ENCODE results near the gene MOB3B. TPM values are rescaled to one million over a fixed set of nuclear protein-coding genes. Genes with fewer than 3 reads are reported as not detected.

Gene MOB3B
- total RNA-seq, 3 donors from 2014 or later = 12.8 to 19.3 (median 13.1) TPM

DNA sequence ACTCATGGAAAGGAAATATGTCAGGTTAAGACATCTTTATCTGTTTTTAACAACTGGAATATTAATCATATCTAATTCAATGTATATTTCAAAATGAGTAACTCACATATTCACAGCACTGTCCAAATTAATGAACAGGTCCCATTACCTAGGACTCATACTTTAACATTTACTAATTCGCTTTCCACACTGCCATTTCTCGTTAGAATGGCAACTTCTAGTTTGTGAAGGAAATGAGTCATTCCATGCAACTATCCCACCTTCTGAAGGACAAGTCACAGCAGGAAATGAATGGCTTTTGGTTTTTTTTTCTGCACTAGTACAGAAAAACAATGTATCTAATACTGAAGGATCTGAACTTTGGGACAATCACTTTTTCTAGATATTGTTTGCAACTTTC, 30.2 kb downstream of the MOB3B start:
- H3K4me1 ChIP-seq = no peaks in the 10 kb centered on the region
- H3K36me3 ChIP-seq = no peaks in the 10 kb centered on the region
- TF ChIP-seq POLR2A (IDR thresholded peaks at IDR 0.05) = no peak
- no peak for TF ChIP-seq POLR2AphosphoS5 (IDR thresholded peaks at IDR 0.05)
- TF ChIP-seq, protein P1, sequence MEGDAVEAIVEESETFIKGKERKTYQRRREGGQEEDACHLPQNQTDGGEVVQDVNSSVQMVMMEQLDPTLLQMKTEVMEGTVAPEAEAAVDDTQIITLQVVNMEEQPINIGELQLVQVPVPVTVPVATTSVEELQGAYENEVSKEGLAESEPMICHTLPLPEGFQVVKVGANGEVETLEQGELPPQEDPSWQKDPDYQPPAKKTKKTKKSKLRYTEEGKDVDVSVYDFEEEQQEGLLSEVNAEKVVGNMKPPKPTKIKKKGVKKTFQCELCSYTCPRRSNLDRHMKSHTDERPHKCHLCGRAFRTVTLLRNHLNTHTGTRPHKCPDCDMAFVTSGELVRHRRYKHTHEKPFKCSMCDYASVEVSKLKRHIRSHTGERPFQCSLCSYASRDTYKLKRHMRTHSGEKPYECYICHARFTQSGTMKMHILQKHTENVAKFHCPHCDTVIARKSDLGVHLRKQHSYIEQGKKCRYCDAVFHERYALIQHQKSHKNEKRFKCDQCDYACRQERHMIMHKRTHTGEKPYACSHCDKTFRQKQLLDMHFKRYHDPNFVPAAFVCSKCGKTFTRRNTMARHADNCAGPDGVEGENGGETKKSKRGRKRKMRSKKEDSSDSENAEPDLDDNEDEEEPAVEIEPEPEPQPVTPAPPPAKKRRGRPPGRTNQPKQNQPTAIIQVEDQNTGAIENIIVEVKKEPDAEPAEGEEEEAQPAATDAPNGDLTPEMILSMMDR (IDR thresholded peaks at IDR 0.05) = no peak
- no peak overlapping the region for H3K27ac ChIP-seq
- no peak for DNase-seq (ENCODE audit: low spot score in 2 of 2)
- intact Hi-C loops (cut with DNase I; ENCODE audit: low total_unique reads) = no loop called here
- H3K4me3 ChIP-seq = no peak overlapping the region
- no peaks in the 10 kb centered on the region for H3K27me3 ChIP-seq
- H3K9me3 ChIP-seq = no peaks in the 10 kb centered on the region

DNA sequence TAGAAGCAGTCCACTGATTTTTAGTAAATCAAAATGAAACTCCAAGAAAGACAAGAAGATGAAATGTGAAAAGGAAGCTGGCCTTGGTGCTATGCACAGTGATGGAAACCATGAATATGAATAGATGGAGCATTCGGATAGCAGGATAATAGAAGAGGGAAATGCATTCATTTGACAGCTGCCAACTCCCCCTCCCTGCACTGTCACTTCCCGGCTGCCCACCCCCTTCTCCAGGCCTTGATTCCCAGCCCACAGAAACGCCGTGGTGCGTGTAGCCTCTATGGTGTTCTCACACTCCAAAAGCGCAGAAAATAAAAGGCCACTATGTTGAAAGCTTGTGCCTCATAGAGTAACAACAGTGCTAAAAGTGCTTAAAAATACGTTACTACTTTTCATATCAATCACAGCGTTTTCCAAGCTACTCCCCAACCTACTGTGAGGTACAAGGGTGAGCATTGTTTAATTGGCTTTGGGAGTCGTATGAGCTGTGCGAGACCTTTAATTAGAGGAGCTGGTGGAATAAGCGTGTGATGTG, 31.7 kb downstream of the MOB3B start:
- H3K36me3 ChIP-seq = no peaks in the 10 kb centered on the region
- no peak overlapping the region for H3K27ac ChIP-seq
- H3K27me3 ChIP-seq = no peaks in the 10 kb centered on the region
- TF ChIP-seq POLR2A (IDR thresholded peaks at IDR 0.05) (no peak), POLR2AphosphoS5 (IDR thresholded peaks at IDR 0.05) (no peak)
- TF ChIP-seq, protein P1 (IDR thresholded peaks at IDR 0.05) = no peak
- H3K4me1 ChIP-seq = no peaks in the 10 kb centered on the region
- no peak for DNase-seq (ENCODE audit: low spot score in 2 of 2)
- no peak overlapping the region for H3K4me3 ChIP-seq
- no peaks in the 10 kb centered on the region for H3K9me3 ChIP-seq
- intact Hi-C loops (cut with DNase I; ENCODE audit: low total_unique reads) = no loop called here

DNA sequence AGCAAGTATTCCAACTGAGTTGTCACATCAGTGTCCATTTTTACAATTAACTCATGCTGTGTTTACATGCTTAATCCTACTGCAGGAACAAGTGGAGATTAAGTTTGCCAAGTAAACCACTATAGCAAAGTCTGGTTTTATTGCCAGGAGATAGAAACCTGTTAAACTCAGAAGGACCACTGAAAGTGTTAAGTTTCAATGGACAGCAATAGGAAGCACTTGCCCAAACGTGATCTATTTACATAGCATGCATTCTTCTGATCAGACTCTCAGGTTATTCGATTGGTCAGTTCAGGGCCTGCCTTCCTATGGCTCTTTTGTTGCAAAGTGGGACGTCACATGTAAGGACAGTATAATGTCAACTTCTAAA, 33.5 kb downstream of the MOB3B start:
- no peaks in the 10 kb centered on the region for H3K27me3 ChIP-seq
- intact Hi-C loops (cut with DNase I; ENCODE audit: low total_unique reads) = no loop called here
- H3K36me3 ChIP-seq = no peaks in the 10 kb centered on the region
- H3K9me3 ChIP-seq = no peaks in the 10 kb centered on the region
- DNase-seq (ENCODE audit: low spot score in 2 of 2) = no peak
- H3K27ac ChIP-seq = peak overlapping the region in 1 of 2 donors; percentile 32
- no peaks in the 10 kb centered on the region for H3K4me1 ChIP-seq
- no peak overlapping the region for H3K4me3 ChIP-seq
- no peak for TF ChIP-seq POLR2AphosphoS5 (IDR thresholded peaks at IDR 0.05)
- TF ChIP-seq, protein P1 (IDR thresholded peaks at IDR 0.05) = no peak
- TF ChIP-seq POLR2A (IDR thresholded peaks at IDR 0.05) = no peak

DNA sequence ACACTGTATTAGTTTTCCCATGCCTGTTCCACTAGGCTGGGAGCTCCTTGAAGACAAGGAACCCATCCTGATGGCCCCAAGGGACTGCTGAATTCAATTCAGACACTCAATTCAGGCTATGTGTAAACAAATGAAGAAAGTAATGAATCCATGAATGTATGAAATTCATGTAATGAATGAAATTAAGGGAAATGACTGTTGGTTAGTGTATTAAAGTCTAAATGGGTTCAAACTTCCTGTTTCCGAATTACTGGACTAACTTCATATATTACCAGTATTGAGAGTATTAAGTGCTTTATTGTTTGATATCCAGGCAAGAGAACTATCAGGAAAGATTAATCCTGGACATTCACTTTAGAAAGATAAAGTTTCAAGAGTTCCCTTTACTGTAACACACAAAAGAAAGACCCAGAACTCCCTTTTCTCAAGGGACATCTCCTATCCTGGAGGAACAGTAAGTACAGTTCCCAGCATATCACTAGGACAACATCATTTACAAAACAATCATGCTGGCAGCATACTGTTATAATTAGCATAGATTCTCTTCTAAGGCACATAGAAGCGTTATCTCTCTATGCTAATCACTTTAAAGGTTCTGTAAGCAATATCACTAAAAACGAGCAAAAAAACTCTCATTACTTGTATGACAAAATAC, 34.0 kb downstream of the MOB3B start:
- Histone ChIP-seq H3K4me1 (no peaks in the 10 kb centered on the region), H3K27ac (peak overlapping the region in 1 of 2 donors; percentile 32), H3K4me3 (no peak overlapping the region), H3K9me3 (no peaks in the 10 kb centered on the region), H3K27me3 (no peaks in the 10 kb centered on the region), H3K36me3 (no peaks in the 10 kb centered on the region)
- no peak for TF ChIP-seq POLR2AphosphoS5 (IDR thresholded peaks at IDR 0.05)
- TF ChIP-seq, protein P1 (IDR thresholded peaks at IDR 0.05) = no peak
- no peak for TF ChIP-seq POLR2A (IDR thresholded peaks at IDR 0.05)
- intact Hi-C loops (cut with DNase I; ENCODE audit: low total_unique reads) = no loop called here
- no peak for DNase-seq (ENCODE audit: low spot score in 2 of 2)

DNA sequence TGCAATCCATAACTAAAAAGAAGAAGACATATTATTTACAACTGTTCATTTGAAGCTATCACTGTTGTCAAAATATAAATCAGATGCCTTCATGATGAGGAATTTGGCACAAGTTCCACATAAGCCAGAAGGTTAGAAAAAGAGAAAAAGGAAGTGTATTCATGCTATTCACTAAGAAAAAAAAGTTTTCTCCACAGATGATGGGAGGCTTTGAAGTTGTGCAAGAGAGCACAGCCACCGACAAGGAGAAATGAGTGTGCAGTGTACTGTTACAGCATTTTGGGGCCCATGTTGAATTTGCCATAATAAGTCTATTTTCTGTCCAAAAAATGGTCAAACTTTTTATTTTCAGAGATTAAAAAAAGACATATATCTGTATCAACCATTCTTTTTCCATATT, 38.5 kb downstream of the MOB3B start:
- H3K27ac ChIP-seq = no peak overlapping the region
- no peaks in the 10 kb centered on the region for H3K4me1 ChIP-seq
- H3K27me3 ChIP-seq = no peaks in the 10 kb centered on the region
- no peak overlapping the region for H3K4me3 ChIP-seq
- DNase-seq (ENCODE audit: low spot score in 2 of 2) = no peak
- no peaks in the 10 kb centered on the region for H3K9me3 ChIP-seq
- no peak for TF ChIP-seq POLR2AphosphoS5 (IDR thresholded peaks at IDR 0.05)
- TF ChIP-seq, protein P1 (IDR thresholded peaks at IDR 0.05) = no peak
- TF ChIP-seq POLR2A (IDR thresholded peaks at IDR 0.05) = no peak
- intact Hi-C loops (cut with DNase I; ENCODE audit: low total_unique reads) = no loop called here
- no peaks in the 10 kb centered on the region for H3K36me3 ChIP-seq
